RCC 7860 (cell line): Measurements from ENCODE around the gene PARP1.
A peak's percentile ranks its signal among the peaks of the same experiment; 100 is the strongest.
"Not testable (repeated sequence)": the region's sequence is repeated elsewhere in the genome, so short reads cannot be mapped to it uniquely, and the experiment has no call there.

Source experiments
- DNase-seq: peaks from one replicate; pipeline ENCODE4 v3.0.0-alpha.2; 2015; ENCODE audit warnings: low spot score
- FAIRE-seq: peaks from 2 replicates; lab custom pipeline; 2012; peaks lifted over from hg19 to GRCh38; lab: Jason Lieb, UNC

PARP1 gene

GRCh38 chr1:226429858-226430715 lies 22.2 kb upstream of the PARP1 start:
- DNase-seq (no peak), FAIRE-seq (no peak)

DNA sequence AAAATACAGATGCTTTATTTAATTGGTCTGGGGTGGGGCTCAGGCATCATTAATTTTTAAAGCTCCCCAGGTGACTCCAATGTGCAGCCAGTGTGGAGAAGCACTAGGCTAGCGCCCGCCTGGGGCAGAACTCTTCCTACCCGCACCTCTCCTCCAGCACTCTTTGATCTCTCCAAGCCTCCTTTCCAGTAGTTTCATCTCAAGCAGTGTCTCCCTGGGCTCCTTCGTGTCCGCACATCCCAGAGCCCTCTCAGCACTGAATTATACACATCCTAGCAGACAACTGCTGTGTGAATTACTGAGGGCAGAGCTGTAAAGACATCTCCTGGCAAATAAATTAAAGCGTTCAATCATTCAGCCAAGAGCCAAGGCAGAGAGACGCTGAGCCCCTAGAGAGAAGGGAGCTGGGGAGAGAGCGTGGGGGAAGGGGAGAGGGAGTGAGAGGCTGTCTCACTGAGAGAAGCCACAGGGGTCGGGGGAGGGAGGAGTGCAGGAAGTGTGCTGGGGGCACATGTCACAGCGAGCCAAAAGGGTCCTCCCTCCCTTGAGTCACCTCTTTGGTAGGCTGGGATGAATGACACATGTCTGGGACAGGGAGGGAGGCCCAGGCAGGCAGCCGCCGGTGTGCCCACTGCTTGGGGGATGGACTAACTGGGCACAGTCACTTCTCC lies 21.0 kb upstream of the PARP1 start:
- DNase-seq (peak; percentile 54), FAIRE-seq (no peak)

GRCh38 chr1:226428348-226428747 lies 20.5 kb upstream of the PARP1 start:
- FAIRE-seq (no peak), DNase-seq (no peak)

DNA sequence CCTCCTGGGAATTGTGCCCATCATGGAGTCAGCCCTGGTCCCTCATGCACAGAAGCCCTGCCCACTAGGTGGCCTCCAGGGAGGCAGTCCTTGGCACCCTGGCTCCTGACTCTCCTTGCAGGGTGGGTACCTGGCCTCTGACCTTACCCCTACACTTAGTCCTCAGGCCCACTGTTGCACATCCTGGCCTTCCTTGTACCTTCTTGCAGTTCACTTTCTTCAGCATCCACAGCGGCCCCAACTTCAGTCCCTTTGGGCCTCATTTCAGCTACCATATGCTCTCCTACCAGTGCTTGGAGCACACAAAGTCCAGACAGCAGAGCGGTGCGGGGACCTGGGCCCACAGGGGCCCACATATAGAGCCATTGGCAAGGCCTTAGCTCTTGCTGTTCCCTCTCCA lies 19.2 kb upstream of the PARP1 start:
- DNase-seq, result no peak
- FAIRE-seq, result no peak

- not testable (repeated sequence) for DNase-seq
These were observed 18.5 kb upstream of the PARP1 start for GRCh38 chr1:226426395-226426794.

DNA sequence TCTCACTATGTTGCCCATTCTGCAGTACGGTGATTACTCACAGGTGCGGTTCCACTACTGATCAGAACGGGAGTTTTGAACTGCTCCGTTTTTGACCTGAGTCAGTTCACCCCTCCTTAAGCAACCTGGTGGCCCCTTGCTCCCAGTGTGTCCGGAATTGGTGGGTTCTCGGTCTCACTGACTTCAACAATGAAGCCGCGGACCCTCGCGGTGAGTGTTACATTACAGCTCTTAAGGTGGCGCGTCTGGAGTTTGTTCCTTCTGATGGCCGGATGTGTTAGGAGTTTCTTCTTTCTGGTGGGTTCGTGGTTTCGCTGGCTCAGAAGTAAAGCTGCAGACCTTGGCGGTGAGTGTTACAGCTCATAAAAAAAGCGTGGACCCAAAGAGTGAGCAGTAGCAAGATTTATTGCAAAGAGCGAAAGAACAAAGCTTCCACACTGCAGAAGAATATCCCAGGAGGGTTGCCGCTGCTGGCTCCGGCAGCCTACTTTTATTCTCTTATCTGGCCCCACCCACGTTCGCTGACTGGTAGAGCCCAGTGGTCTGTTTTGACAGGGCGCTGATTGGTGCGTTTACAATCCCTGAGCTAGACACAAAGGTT lies 17.6 kb upstream of the PARP1 start:
- no peak for FAIRE-seq
- no peak for DNase-seq

More at GRCh38 chr1:226426395-226426794, 18.5 kb upstream of the PARP1 start:
- FAIRE-seq, result not testable (repeated sequence)

DNA sequence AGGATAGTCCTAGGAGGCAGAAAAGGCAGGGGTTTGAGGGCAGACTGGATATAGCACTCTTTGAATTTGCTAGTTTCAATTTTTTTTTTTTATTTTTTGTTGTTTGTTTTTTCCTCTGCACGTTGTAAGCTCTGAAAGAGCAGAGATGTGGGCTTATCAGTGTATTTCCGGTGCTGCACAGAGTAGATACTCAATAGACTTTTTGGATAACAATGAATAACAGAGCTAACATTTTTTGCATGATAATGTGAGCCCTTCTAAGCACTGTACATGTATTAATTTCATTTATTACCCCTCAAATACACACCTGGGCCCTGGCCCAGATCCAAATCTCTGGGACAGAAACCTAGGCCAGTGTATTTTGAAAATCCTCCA lies 17.1 kb upstream of the PARP1 start:
- DNase-seq (no peak), FAIRE-seq (no peak)

DNA sequence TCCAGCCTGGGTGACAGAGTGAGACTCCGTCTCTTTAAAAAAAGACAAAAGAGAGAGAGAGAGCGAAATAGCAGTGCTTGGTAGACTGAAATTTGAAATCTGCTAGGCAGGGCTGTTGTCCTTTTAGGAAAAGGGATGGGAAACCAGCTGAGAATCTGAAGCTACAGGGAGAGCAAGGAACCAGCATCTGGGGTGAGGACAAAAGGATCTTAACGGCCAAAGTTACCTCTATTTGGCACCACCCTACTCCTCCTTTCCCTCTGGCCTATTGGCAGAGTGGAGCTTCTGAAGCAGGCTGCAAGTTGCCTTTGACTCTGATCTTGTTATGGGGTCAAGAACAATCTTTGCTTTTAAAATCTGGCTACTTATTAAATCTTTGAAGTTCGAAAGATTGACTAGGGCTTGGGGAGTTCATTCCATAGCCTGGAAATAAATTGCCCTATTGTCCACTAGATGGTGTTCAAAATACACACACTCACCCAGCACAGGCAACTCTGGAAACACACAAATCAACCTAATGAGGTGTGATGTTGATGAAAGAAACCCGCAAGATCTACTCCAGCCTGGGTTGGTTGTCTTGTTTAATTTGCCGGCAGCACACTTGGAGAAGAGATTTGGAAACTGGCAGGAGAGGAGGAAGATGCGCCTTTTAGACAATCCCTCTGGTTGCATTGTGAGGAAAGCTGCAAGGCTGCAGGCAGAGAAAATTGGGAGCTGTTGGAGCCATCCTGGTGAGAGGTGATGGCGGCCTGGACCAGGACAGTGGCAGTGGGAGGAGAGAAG lies 16.5 kb upstream of the PARP1 start:
- peak; percentile 15 for DNase-seq
- no peak for FAIRE-seq

- FAIRE-seq, result no peak
- DNase-seq, result no peak
These were observed 14.6 kb upstream of the PARP1 start for GRCh38 chr1:226422478-226422877.

- DNase-seq, result no peak
- no peak for FAIRE-seq
These were observed 13.0 kb upstream of the PARP1 start for GRCh38 chr1:226420897-226421296.

DNA sequence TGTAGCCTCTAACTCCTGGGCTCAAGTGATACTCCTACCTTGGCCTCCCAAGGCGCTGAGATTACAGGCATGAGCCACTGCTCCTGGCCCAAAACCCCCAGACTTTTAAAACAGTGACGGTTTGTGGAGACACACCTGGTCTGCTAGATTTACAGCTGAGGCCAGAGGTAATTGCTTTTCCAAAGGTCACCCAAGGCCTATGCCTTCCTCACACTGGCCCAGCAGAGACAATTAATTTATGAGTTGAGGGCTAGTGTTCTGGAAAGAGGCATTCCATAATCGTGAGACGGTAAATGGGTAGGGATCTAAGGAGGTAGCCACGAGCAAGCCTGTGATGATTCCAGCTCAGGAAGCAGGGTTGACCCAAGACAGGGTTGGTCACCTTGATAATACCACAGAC lies 12.4 kb upstream of the PARP1 start:
- FAIRE-seq (no peak), DNase-seq (no peak)

- FAIRE-seq, result no peak
- DNase-seq, result no peak
These were observed 11.6 kb upstream of the PARP1 start for GRCh38 chr1:226419284-226420029.

DNA sequence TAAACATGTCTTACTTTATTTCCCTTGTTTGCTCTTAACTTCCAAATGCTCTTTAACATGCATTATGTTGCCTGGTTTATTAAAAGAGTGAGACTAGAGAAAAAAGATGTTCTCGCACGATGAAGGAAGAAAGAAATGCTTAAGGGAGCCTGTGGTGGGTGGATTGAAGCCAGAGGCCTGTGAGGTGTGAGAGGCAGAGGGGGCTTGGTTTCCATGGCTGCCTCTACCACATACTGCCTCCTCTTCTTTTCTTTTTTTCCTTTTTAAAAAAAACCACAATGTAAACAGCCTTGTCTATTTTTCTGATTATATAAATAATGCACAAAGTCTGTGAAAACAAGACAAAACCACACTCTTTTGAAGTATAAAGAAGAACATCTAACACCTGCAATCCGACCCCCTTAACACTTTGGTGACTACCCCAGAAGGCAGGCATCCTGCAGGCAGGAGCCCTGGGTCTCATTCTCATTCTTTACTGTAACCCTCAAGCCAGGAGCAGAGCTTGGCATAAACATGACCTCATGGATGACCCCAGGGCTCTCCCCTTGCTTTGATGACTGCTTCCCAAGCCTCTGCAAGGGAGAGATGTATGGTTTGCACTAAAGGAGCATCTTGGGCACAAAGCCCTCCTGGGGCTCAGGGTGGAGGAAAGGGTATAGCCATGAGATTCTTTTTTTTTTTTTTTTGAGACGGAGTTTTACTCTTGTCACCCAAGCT lies 10.1 kb upstream of the PARP1 start:
- FAIRE-seq, result no peak
- DNase-seq, result no peak

- no peak for FAIRE-seq
- no peak for DNase-seq
These were observed 9.5 kb upstream of the PARP1 start for GRCh38 chr1:226417350-226417749.

DNA sequence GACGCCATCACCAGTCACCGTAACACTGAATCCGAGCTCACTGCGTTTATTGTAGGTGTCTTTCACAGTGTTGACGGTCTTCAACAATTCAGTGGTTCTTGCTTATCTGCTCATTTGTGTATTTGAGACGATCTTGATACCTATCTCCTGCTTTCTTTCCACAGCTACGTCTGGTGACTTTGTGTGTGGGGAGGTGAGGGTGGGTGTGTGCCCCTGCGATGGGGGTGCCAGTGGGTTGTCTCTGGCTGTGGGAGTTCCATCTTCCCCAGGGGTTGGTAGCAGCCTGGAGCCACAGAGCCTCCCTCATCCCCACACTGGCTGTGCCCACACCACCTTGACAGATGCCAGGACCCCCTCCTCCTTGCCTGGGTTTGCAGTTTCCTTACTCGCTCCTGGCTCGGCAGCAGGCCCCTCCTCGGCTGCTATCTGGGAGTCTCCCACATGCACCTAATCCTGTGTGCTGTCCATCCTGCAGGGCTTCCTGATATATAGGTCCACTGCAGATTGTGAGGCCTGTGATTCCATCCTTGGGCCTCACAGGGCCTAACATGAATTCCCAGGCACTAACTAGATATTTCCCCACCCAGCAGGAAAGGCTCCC lies 6.3 kb upstream of the PARP1 start:
- FAIRE-seq, result no peak

DNA sequence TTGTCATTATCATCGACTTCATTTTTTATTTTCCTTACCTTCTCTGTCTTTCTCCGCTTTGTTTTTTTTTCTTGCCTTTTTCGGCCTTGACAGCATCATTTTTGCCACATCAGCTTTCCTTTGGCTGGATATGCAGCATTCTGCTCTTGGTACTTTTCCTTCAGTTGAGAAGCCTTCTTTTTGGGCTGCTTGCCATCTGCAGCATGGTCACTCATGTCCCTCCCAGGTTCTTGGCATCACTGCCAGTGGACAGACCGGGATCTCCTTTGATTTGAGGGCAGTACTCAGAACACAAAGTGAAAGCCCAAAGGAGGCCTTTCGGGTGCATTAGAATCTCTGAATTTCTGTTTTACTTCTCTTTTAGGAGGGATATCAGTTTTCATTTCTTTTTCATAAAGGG lies 3.7 kb upstream of the PARP1 start:
- DNase-seq (no peak), FAIRE-seq (no peak)

More for the DNA sequence above, 6.3 kb upstream of the PARP1 start:
- no peak for DNase-seq

DNA sequence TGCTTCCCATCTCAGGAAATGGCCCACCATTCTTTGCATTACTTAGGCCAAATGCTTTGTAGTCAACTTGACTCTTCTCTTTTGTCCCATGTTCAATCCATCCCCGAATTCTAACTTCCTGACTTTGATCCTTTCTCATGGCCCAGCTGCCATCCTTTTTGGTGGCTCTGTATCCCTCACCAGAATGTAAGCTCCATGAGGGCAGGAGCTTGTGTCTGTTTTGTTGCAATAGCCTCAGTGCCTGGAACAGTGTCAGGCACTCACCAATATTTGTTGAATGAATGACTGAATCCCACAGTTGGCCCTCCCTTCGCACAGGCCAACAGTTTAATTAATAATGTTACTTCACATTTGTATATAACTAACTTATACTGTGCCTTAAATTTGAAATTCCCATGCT lies 3.1 kb upstream of the PARP1 start:
- FAIRE-seq (no peak), DNase-seq (no peak)

DNA sequence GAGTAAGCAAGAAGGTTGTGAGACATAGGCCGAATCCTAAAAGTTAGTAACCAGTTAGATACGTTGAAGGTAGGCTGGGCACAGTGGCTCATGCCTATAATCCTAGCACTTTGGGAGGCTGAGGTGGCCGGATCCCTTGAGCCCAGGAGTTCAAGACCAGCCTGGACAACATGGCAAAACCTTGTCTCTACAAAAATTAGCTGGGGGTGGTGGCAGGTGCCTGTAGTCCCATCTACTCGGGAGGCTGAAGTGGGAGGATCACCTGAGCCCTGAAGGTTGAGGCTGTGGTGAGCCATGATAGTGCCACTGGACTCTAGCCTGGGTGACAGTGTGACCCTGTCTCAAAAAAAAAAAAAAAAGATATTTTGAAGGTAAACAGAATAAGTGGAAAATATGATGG lies 1.5 kb upstream of the PARP1 start:
- FAIRE-seq (no peak), DNase-seq (no peak)
